HepG2 (cell line): ENCODE measurements around the gene IFNE. TPM values are rescaled to one million over a fixed set of nuclear protein-coding genes. Genes with fewer than 3 reads are reported as not detected.

ENCODE experiments used
- ATAC-seq: fragments of 200-7000 bp; cut with Tn5 transposase; 3 replicates; pipeline ENCODE4 v1.9.1; 2020; ENCODE audit warnings: mild to moderate bottlenecking, moderate library complexity
- BruUV-seq: library from RNA; stranded (reverse); fragments of 400-500 nt; replicated peaks from 2 replicates; lab custom pipeline; 2021; lab: Mats Ljungman, UMichigan
- CTCF ChIA-PET: fragments of 300-600 bp; formaldehyde crosslinking; extraction: SDS; loops from one replicate; lab custom pipeline; 2021; ENCODE audit warnings: low total read pairs, inconsistent platforms, low intra/inter-chr PET ratio; lab: Yijun Ruan, JAX
- POLR2A ChIA-PET: fragments of 350-600 bp; sonication (Branson Sonifier 250); formaldehyde crosslinking; loops from one replicate; lab custom pipeline; 2020; ENCODE audit warnings: antibody characterized with exemption, inconsistent platforms; lab: Yijun Ruan, JAX
- DNase-seq: peaks from one replicate; pipeline ENCODE4 v3.0.0-alpha.2; 2015; ENCODE audit warnings: low spot score
- FAIRE-seq: peaks from 3 replicates; lab custom pipeline; 2011; peaks lifted over from hg19 to GRCh38; lab: Jason Lieb, UNC
- H2AFZ ChIP-seq: one replicate; pipeline ENCODE4 v1.6.1; 2011; ENCODE audit warnings: low read length, inconsistent platforms
- H3K27ac ChIP-seq: fragments of 300-600 bp; 3 replicates; pipeline ENCODE4 v1.8.0; 2011; ENCODE audit warnings: mixed run types, mild to moderate bottlenecking, mixed read lengths, low read length, inconsistent platforms; ENCODE audit not compliant: insufficient read depth; ENCODE audit errors: extremely low read length
- H3K27me3 ChIP-seq, 2 experiments: fragments of 200-600 bp in 1 of 2; 2 replicates in 1 of 2; 3 replicates in 1 of 2; pipeline versions ENCODE4 v1.6.0 to v1.8.0; 2011; ENCODE audit warnings: low read length in 2 of 2, mild to moderate bottlenecking in 2 of 2, moderate library complexity in 2 of 2, inconsistent platforms in 1 of 2; ENCODE audit not compliant: insufficient read depth in 2 of 2, control insufficient read depth in 1 of 2
- H3K36me3 ChIP-seq, 2 experiments: fragments of 200-600 bp in 1 of 2; replicated peaks in 1 of 2; 2 replicates in 1 of 2; 3 replicates in 1 of 2; pipeline versions ENCODE4 v1.5.1 to v1.8.0; 2011; ENCODE audit warnings: low read length in 2 of 2, inconsistent platforms in 1 of 2; ENCODE audit not compliant: insufficient read depth in 2 of 2, control insufficient read depth in 1 of 2
- H3K4me1 ChIP-seq: 2 replicates; pipeline ENCODE4 v1.5.1; 2012; ENCODE audit warnings: low read length, inconsistent platforms; ENCODE audit not compliant: insufficient read depth
- H3K4me2 ChIP-seq: 2 replicates; pipeline ENCODE4 v1.6.0; 2011; ENCODE audit warnings: low read depth, low read length, inconsistent platforms
- H3K4me3 ChIP-seq, 3 experiments: fragments of 200-600 bp in 1 of 3; sonication (generic), shearing (Covaris generic) in 1 of 3; replicated peaks in 1 of 3; 2 replicates each; pipeline ENCODE4 v1.5.1; 2011 to 2016; ENCODE audit warnings: low read length in 3 of 3, inconsistent platforms in 2 of 3, low read depth in 2 of 3, mild to moderate bottlenecking in 2 of 3, control low read depth in 1 of 3, mixed read lengths in 1 of 3; ENCODE audit not compliant: insufficient read depth in 1 of 3
- H3K79me2 ChIP-seq: one replicate; pipeline ENCODE4 v1.6.1; 2011; ENCODE audit warnings: low read length, inconsistent platforms; ENCODE audit not compliant: insufficient read depth
- H3K9ac ChIP-seq: 2 replicates; pipeline ENCODE4 v1.6.0; 2011; ENCODE audit warnings: mild to moderate bottlenecking, low read depth, low read length, inconsistent platforms; ENCODE audit not compliant: insufficient read depth
- H3K9me3 ChIP-seq: 2 replicates; pipeline ENCODE4 v1.5.1; 2012; ENCODE audit warnings: mild to moderate bottlenecking, low read length
- H4K20me1 ChIP-seq: 2 replicates; pipeline ENCODE4 v1.6.0; 2011; ENCODE audit warnings: inconsistent platforms, mild to moderate bottlenecking, low read length, moderate library complexity; ENCODE audit not compliant: insufficient read depth
- ARID2 ChIP-seq: sonication (generic); formaldehyde crosslinking; IDR thresholded peaks from 2 replicates; pipeline ENCODE4 v1.8.1; 2022; ENCODE audit warnings: mild to moderate bottlenecking, missing genetic modification reagents, borderline replicate concordance
- CENPX ChIP-seq: sonication (generic); formaldehyde crosslinking; IDR thresholded peaks from 2 replicates; pipeline ENCODE4 v1.9.0; 2021; ENCODE audit warnings: mild to moderate bottlenecking, missing genetic modification reagents, moderate library complexity
- GATA4 ChIP-seq: sonication (generic); IDR thresholded peaks from 2 replicates; pipeline ENCODE4 v1.6.1; 2016; ENCODE audit warnings: antibody characterized with exemption, low read depth, borderline replicate concordance
- IKZF4 ChIP-seq: sonication (generic); formaldehyde crosslinking; IDR thresholded peaks from 2 replicates; pipeline ENCODE4 v1.5.1; 2020; ENCODE audit warnings: borderline replicate concordance, mild to moderate bottlenecking, low read depth, missing genetic modification reagents; ENCODE audit errors: not compliant biosample characterization
- KLF15 ChIP-seq: sonication (generic); formaldehyde crosslinking; IDR thresholded peaks from 2 replicates; pipeline ENCODE4 v1.8.1; 2023; ENCODE audit warnings: borderline replicate concordance, mild to moderate bottlenecking, inconsistent platforms, missing genetic modification reagents, mixed read lengths
- PHF5A ChIP-seq: IDR thresholded peaks from one replicate; pipeline ENCODE4 v1.6.1; 2018; ENCODE audit warnings: low read depth, missing genetic modification reagents; ENCODE audit not compliant: unreplicated experiment
- PTBP1 ChIP-seq: fragments of 200-400 bp; formaldehyde crosslinking; IDR thresholded peaks from 2 replicates; pipeline ENCODE4 v1.6.1; 2018; ENCODE audit warnings: low read length, low read depth; ENCODE audit not compliant: poor library complexity, severe bottlenecking
- ZBTB7A ChIP-seq: sonication (generic); formaldehyde crosslinking; IDR thresholded peaks from 2 replicates; pipeline ENCODE4 v1.8.0; 2022; ENCODE audit warnings: mild to moderate bottlenecking, missing genetic modification reagents
- ZNF251 ChIP-seq: sonication (generic); formaldehyde crosslinking; IDR thresholded peaks from 2 replicates; pipeline ENCODE4 v1.9.0; 2021; ENCODE audit warnings: mild to moderate bottlenecking, missing genetic modification reagents
- ZNF333 ChIP-seq: sonication (generic); formaldehyde crosslinking; IDR thresholded peaks from 2 replicates; pipeline ENCODE4 v1.4.0; 2020; ENCODE audit warnings: mild to moderate bottlenecking, missing genetic modification reagents, borderline replicate concordance
- ZNF616 ChIP-seq: sonication (generic); formaldehyde crosslinking; IDR thresholded peaks from 2 replicates; pipeline ENCODE4 v1.5.0; 2020; ENCODE audit warnings: low read depth, mild to moderate bottlenecking, missing genetic modification reagents
- ZNF766 ChIP-seq: sonication (generic); formaldehyde crosslinking; IDR thresholded peaks from 2 replicates; pipeline ENCODE4 v1.5.0; 2020; ENCODE audit warnings: missing genetic modification reagents, borderline replicate concordance
- ZNF792 ChIP-seq: IDR thresholded peaks from 2 replicates; pipeline ENCODE4 v1.6.1; 2016
- WGBS: methylation state at CpG from one replicate; pipeline ENCODE4 v1.1.6; 2017; ENCODE audit warnings: low lambda C conversion rate; 5-methylcytosine and 5-hydroxymethylcytosine counted together
- in situ Hi-C: cut with HindIII; loops from 2 replicates; pipeline ENCODE4 v1.10.0; 2017; ENCODE audit warnings: low pct_unique_long_range_greater_than_20kb; ENCODE audit not compliant: extremely low pct_ligation_motif_present
- intact Hi-C: fragments of 100-400 bp; cut with micrococcal nuclease; formaldehyde crosslinking; loops from one replicate; pipeline ENCODE4 v1.10.0; 2022; ENCODE audit not compliant: unreplicated experiment
- polyA plus RNA-seq, 8 experiments: library from polyadenylated mRNA; depleted of rRNA in 3 of 8; stranded (reverse) in 7 of 8; unstranded in 1 of 8; fragments of >200 nt; fragmentation: Illumina TruSeq in 4 of 8; extraction: Trizol in 4 of 8; gene quantifications; 2 replicates each; pipeline versions ENCODE4 v1.2.1 to v1.2.3, GENCODE V29; 2011 to 2016; ENCODE audit warnings: low read depth in 4 of 8, missing spikeins in 1 of 8, mixed read lengths in 1 of 8; ENCODE audit not compliant: insufficient read depth in 1 of 8
- total RNA-seq, 5 experiments: library from RNA; depleted of rRNA; stranded (reverse); fragments of >200 nt; fragmentation: Illumina TruSeq; extraction: Trizol; gene quantifications; 2 replicates each; pipeline ENCODE4 v1.2.3, GENCODE V29; 2016; ENCODE audit warnings: low read depth in 1 of 5
- TF ChIP-seq, protein P1 (sequence below): sonication (generic); formaldehyde crosslinking; IDR thresholded peaks from 2 replicates; pipeline ENCODE4 v1.9.0; 2022; ENCODE audit warnings: missing genetic modification reagents, mild to moderate bottlenecking, borderline replicate concordance
- TF ChIP-seq, protein P2 (sequence below): sonication (generic); formaldehyde crosslinking; IDR thresholded peaks from 2 replicates; pipeline ENCODE4 v1.5.1; 2020; ENCODE audit warnings: missing genetic modification reagents, mild to moderate bottlenecking, borderline replicate concordance
- TF ChIP-seq, protein P3 (sequence below): sonication (generic); formaldehyde crosslinking; IDR thresholded peaks from 2 replicates; pipeline ENCODE4 v1.8.1; 2023; ENCODE audit warnings: mild to moderate bottlenecking, missing genetic modification reagents
- TF ChIP-seq, protein P4 (sequence below): sonication (generic); formaldehyde crosslinking; IDR thresholded peaks from 2 replicates; pipeline ENCODE4 v1.4.0; 2020; ENCODE audit warnings: missing genetic modification reagents, borderline replicate concordance

Gene IFNE
- total and polyA plus RNA-seq, 2 of the 13 experiments (the other 11 are each of a cell fraction or from before 2014, with no cell fraction given), result not detected

DNA sequence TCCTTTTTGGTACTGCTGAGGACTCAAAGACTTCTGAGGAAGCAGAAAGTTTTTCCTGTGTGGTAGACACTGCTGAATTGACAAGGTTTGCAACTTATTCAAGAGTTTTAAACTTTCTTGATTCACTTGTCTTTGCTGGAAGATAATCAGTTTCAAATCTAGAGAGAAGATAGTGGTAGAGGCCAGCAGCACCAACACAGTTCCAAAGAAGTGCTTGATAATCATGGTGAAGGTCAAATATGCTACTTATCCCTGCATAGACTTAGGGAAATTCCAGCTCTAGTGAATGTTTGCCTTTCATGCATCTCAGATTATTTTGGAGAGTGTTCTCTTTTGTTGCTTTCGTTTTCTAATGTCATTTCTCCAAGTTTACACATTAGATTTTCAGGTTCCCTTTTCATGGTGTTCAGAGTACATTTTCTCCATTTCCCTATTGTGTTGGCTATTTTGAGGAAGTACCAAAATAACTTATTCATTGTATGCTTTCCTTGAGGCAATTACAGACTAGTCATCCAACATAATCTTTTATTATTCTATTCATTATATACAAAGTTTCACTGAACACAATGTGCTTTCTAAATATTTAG is 550 bp downstream of the IFNE start:
- ATAC-seq, result no peak
- no TSS peak for BruUV-seq
- intact Hi-C loops, result no loop called here
- DNase-seq, result no peak
- TF ChIP-seq ZNF333, result no peak
- no peak for TF ChIP-seq ZNF251 (CRISPR knock-in tag)
- no peak for TF ChIP-seq ARID2
- no peak for TF ChIP-seq GATA4
- TF ChIP-seq IKZF4, result no peak
- no peak for TF ChIP-seq ZNF616 (CRISPR knock-in tag)
- TF ChIP-seq ZNF792 (CRISPR knock-in tag), result no peak
- TF ChIP-seq, protein P1, sequence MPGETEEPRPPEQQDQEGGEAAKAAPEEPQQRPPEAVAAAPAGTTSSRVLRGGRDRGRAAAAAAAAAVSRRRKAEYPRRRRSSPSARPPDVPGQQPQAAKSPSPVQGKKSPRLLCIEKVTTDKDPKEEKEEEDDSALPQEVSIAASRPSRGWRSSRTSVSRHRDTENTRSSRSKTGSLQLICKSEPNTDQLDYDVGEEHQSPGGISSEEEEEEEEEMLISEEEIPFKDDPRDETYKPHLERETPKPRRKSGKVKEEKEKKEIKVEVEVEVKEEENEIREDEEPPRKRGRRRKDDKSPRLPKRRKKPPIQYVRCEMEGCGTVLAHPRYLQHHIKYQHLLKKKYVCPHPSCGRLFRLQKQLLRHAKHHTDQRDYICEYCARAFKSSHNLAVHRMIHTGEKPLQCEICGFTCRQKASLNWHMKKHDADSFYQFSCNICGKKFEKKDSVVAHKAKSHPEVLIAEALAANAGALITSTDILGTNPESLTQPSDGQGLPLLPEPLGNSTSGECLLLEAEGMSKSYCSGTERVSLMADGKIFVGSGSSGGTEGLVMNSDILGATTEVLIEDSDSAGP, result no peak
- no peak for TF ChIP-seq KLF15 (CRISPR knock-in tag)
- TF ChIP-seq, protein P2, sequence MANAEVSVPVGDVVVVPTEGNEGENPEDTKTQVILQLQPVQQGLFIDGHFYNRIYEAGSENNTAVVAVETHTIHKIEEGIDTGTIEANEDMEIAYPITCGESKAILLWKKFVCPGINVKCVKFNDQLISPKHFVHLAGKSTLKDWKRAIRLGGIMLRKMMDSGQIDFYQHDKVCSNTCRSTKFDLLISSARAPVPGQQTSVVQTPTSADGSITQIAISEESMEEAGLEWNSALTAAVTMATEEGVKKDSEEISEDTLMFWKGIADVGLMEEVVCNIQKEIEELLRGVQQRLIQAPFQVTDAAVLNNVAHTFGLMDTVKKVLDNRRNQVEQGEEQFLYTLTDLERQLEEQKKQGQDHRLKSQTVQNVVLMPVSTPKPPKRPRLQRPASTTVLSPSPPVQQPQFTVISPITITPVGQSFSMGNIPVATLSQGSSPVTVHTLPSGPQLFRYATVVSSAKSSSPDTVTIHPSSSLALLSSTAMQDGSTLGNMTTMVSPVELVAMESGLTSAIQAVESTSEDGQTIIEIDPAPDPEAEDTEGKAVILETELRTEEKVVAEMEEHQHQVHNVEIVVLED (CRISPR knock-in tag), result no peak
- no peak for TF ChIP-seq ZNF766 (CRISPR knock-in tag)
- no peak for TF ChIP-seq PTBP1
- TF ChIP-seq, protein P3, sequence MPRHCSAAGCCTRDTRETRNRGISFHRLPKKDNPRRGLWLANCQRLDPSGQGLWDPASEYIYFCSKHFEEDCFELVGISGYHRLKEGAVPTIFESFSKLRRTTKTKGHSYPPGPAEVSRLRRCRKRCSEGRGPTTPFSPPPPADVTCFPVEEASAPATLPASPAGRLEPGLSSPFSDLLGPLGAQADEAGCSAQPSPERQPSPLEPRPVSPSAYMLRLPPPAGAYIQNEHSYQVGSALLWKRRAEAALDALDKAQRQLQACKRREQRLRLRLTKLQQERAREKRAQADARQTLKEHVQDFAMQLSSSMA (CRISPR knock-in tag), result no peak
- TF ChIP-seq, protein P4, sequence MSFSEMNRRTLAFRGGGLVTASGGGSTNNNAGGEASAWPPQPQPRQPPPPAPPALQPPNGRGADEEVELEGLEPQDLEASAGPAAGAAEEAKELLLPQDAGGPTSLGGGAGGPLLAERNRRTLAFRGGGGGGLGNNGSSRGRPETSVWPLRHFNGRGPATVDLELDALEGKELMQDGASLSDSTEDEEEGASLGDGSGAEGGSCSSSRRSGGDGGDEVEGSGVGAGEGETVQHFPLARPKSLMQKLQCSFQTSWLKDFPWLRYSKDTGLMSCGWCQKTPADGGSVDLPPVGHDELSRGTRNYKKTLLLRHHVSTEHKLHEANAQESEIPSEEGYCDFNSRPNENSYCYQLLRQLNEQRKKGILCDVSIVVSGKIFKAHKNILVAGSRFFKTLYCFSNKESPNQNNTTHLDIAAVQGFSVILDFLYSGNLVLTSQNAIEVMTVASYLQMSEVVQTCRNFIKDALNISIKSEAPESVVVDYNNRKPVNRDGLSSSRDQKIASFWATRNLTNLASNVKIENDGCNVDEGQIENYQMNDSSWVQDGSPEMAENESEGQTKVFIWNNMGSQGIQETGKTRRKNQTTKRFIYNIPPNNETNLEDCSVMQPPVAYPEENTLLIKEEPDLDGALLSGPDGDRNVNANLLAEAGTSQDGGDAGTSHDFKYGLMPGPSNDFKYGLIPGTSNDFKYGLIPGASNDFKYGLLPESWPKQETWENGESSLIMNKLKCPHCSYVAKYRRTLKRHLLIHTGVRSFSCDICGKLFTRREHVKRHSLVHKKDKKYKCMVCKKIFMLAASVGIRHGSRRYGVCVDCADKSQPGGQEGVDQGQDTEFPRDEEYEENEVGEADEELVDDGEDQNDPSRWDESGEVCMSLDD (CRISPR knock-in tag), result no peak
- TF ChIP-seq ZBTB7A (CRISPR knock-in tag), result no peak
- TF ChIP-seq CENPX (CRISPR knock-in tag), result no peak
- no peak for TF ChIP-seq PHF5A (CRISPR knock-in tag)
- Histone ChIP-seq H2AFZ (no peak overlapping the region), H3K4me1 (no peaks in the 10 kb centered on the region), H3K27me3 (no peaks in the 10 kb centered on the region), H3K27ac (no peak overlapping the region), H3K9me3 (no peaks in the 10 kb centered on the region), H3K4me3 (no peak overlapping the region), H3K79me2 (no peaks in the 10 kb centered on the region), H4K20me1 (no peaks in the 10 kb centered on the region), H3K9ac (no peak overlapping the region), H3K36me3 (no peaks in the 10 kb centered on the region), H3K4me2 (no peak overlapping the region)
- ChIA-PET CTCF (no interaction called here), POLR2A (no interaction called here)
- WGBS, result 0% methylated on average over 1 of the region's 1 CpG
- in situ Hi-C loops, result no loop called here
- FAIRE-seq, result no peak
